ENCODE data around the gene FARS2.

DNA sequence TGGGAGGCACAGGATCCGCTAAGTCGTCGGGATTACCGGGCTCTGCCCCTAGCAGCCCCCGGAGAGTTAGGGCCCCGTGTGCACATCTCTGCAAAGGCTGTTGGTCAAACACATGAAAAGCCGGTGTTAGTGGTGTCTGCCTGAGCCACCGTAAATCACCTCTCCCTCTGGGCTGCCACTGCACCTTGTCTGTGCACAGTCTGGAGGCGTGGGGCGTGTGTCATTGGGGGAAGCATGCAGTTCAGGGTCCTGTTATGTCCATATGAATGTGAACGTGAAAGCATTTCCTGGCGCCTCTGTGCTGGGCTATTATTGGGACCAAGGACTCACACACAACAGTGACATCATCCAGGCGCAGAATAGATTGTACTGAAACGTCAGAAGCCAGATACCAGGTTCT, 439.9 kb downstream of the FARS2 start:
- TF ChIP-seq, protein P1, sequence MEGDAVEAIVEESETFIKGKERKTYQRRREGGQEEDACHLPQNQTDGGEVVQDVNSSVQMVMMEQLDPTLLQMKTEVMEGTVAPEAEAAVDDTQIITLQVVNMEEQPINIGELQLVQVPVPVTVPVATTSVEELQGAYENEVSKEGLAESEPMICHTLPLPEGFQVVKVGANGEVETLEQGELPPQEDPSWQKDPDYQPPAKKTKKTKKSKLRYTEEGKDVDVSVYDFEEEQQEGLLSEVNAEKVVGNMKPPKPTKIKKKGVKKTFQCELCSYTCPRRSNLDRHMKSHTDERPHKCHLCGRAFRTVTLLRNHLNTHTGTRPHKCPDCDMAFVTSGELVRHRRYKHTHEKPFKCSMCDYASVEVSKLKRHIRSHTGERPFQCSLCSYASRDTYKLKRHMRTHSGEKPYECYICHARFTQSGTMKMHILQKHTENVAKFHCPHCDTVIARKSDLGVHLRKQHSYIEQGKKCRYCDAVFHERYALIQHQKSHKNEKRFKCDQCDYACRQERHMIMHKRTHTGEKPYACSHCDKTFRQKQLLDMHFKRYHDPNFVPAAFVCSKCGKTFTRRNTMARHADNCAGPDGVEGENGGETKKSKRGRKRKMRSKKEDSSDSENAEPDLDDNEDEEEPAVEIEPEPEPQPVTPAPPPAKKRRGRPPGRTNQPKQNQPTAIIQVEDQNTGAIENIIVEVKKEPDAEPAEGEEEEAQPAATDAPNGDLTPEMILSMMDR (IDR thresholded peaks at IDR 0.05) = no peak
- TF ChIP-seq POLR2A (IDR thresholded peaks at IDR 0.05) = no peak
